Endometrium (tissue), 2 donors: ENCODE data around the gene IL17D.
"Not testable (repeated sequence)": the region's sequence is repeated elsewhere in the genome, so short reads cannot be mapped to it uniquely, and the experiment has no call there.

Experiments
- FAIRE-seq: peaks from 2 replicates; lab custom pipeline; 2012; peaks lifted over from hg19 to GRCh38; lab: Jason Lieb, UNC
- donor health status: control.
- donor health status: control.

The IL17D gene

GRCh38 chr13:20702915-20703779, at the start of gene IL17D:
Gene IL17D (plus strand): TSS chr13:20703699. CDS start chr13:20704002, 303 bp downstream.
- FAIRE-seq: no peak

- FAIRE-seq: no peak
Measured at GRCh38 chr13:20654156-20654555, 49.3 kb upstream of the IL17D start.

- FAIRE-seq: no peak
Measured at GRCh38 chr13:20658451-20659040, 45.0 kb upstream of the IL17D start.

GRCh38 chr13:20664351-20664750, 39.1 kb upstream of the IL17D start:
- FAIRE-seq: no peak

GRCh38 chr13:20666948-20667347, 36.6 kb upstream of the IL17D start:
- FAIRE-seq: no peak

- no peak for FAIRE-seq
Measured at GRCh38 chr13:20667857-20668437, 35.6 kb upstream of the IL17D start.

- no peak for FAIRE-seq
Measured at GRCh38 chr13:20669162-20669561, 34.3 kb upstream of the IL17D start.

GRCh38 chr13:20671789-20672188, 31.7 kb upstream of the IL17D start:
- no peak for FAIRE-seq

- no peak for FAIRE-seq
Measured at GRCh38 chr13:20672772-20673171, 30.7 kb upstream of the IL17D start.

GRCh38 chr13:20673715-20674114, 29.8 kb upstream of the IL17D start:
- no peak for FAIRE-seq

GRCh38 chr13:20676213-20676612, 27.3 kb upstream of the IL17D start:
- FAIRE-seq: no peak

- not testable (repeated sequence) for FAIRE-seq
Measured at GRCh38 chr13:20678606-20679005, 24.9 kb upstream of the IL17D start.

GRCh38 chr13:20679879-20680278, 23.6 kb upstream of the IL17D start:
- FAIRE-seq: no peak

GRCh38 chr13:20680416-20681080, 23.0 kb upstream of the IL17D start:
- no peak for FAIRE-seq

- FAIRE-seq: not testable (repeated sequence)
Measured at GRCh38 chr13:20681481-20681880, 22.0 kb upstream of the IL17D start.

- no peak for FAIRE-seq
Measured at GRCh38 chr13:20682061-20682460, 21.4 kb upstream of the IL17D start.

GRCh38 chr13:20684041-20684440, 19.5 kb upstream of the IL17D start:
- no peak for FAIRE-seq

GRCh38 chr13:20684546-20684945, 19.0 kb upstream of the IL17D start:
- FAIRE-seq: no peak

GRCh38 chr13:20685092-20685491, 18.4 kb upstream of the IL17D start:
- no peak for FAIRE-seq

- FAIRE-seq: no peak
Measured at GRCh38 chr13:20686167-20686566, 17.3 kb upstream of the IL17D start.

GRCh38 chr13:20686863-20687579, 16.5 kb upstream of the IL17D start:
- FAIRE-seq: no peak

GRCh38 chr13:20689291-20689690, 14.2 kb upstream of the IL17D start:
- FAIRE-seq: no peak
